Liver (tissue), 9 donors: ENCODE measurements around the gene CR1. TPM values are rescaled to one million over a fixed set of nuclear protein-coding genes. Genes with fewer than 3 reads are reported as not detected.

Experiments used
- DNase-seq: peaks from one replicate; pipeline ENCODE4 v3.0.0-alpha.2; 2017; ENCODE audit warnings: low spot score
- H3K27ac ChIP-seq, 2 donors: one replicate each; pipeline ENCODE4 v1.7.0; 2013; ENCODE audit warnings: inconsistent platforms in 2 of 2, low read length in 2 of 2, control low read depth in 1 of 2, low read depth in 1 of 2, mild to moderate bottlenecking in 1 of 2
- H3K27me3 ChIP-seq, 4 donors: one replicate each; pipeline versions ENCODE4 v1.6.1 to v1.7.0; 2013; ENCODE audit warnings: low read length in 3 of 4, inconsistent platforms in 1 of 4, mild to moderate bottlenecking in 1 of 4, moderate library complexity in 1 of 4; ENCODE audit not compliant: control insufficient read depth in 4 of 4, insufficient read depth in 4 of 4
- H3K36me3 ChIP-seq, 4 donors: one replicate each; pipeline versions ENCODE4 v1.6.1 to v1.7.0; 2013; ENCODE audit warnings: low read length in 3 of 4, mild to moderate bottlenecking in 3 of 4, low read depth in 1 of 4, moderate library complexity in 1 of 4; ENCODE audit not compliant: control insufficient read depth in 4 of 4, insufficient read depth in 3 of 4
- H3K4me1 ChIP-seq, 4 donors: one replicate each; pipeline versions ENCODE4 v1.6.1 to v1.7.0; 2013; ENCODE audit warnings: low read length in 3 of 4, mild to moderate bottlenecking in 3 of 4, moderate library complexity in 1 of 4; ENCODE audit not compliant: control insufficient read depth in 4 of 4, insufficient read depth in 4 of 4
- H3K4me3 ChIP-seq, 3 donors: one replicate each; pipeline versions ENCODE4 v1.6.1 to v1.7.0; 2013; ENCODE audit warnings: low read length in 3 of 3, control low read depth in 1 of 3, low read depth in 1 of 3, mild to moderate bottlenecking in 1 of 3
- H3K9ac ChIP-seq, 2 donors: one replicate each; pipeline ENCODE4 v1.7.0; 2013; ENCODE audit warnings: low read length in 2 of 2, mild to moderate bottlenecking in 2 of 2, moderate library complexity in 2 of 2, control low read depth in 1 of 2, low read depth in 1 of 2
- H3K9me3 ChIP-seq, 4 donors: one replicate each; pipeline versions ENCODE4 v1.6.1 to v1.7.0; 2013; ENCODE audit warnings: low read length in 3 of 4; ENCODE audit not compliant: control insufficient read depth in 4 of 4
- ATF3 ChIP-seq: IDR thresholded peaks from 2 replicates; pipeline ENCODE4 v1.6.1; 2016; ENCODE audit warnings: antibody characterized with exemption
- CTCF ChIP-seq: fragments of 150-350 bp; IDR thresholded peaks from 2 replicates; pipeline ENCODE4 v1.5.1; 2017; ENCODE audit warnings: improper control_type of control experiment, low read depth, low read length; ENCODE audit not compliant: missing input control
- EGR1 ChIP-seq, 2 donors: IDR thresholded peaks; 2 replicates each; pipeline ENCODE4 v1.6.1; 2016 to 2018; ENCODE audit warnings: antibody characterized with exemption in 2 of 2, low read depth in 2 of 2
- FOXA1 ChIP-seq: IDR thresholded peaks from 2 replicates; pipeline ENCODE4 v1.6.1; 2016; ENCODE audit warnings: antibody characterized with exemption
- FOXA2 ChIP-seq: IDR thresholded peaks from 2 replicates; pipeline ENCODE4 v1.6.1; 2016; ENCODE audit warnings: antibody characterized with exemption
- GABPA ChIP-seq, 2 donors: IDR thresholded peaks in 1 of 2; conservative IDR thresholded peaks in 1 of 2; 2 replicates each; pipeline ENCODE4 v1.6.1; 2016; ENCODE audit warnings: antibody characterized with exemption in 2 of 2, mild to moderate bottlenecking in 1 of 2, moderate library complexity in 1 of 2
- HNF4A ChIP-seq, 2 donors: conservative IDR thresholded peaks; 2 replicates each; pipeline ENCODE4 v1.6.1; 2016; ENCODE audit warnings: antibody characterized with exemption in 2 of 2, mild to moderate bottlenecking in 2 of 2
- HNF4G ChIP-seq: IDR thresholded peaks from 2 replicates; pipeline ENCODE4 v1.6.1; 2016; ENCODE audit warnings: antibody characterized with exemption
- JUND ChIP-seq, 2 donors: IDR thresholded peaks; 2 replicates each; pipeline ENCODE4 v1.6.1; 2016; ENCODE audit warnings: antibody characterized with exemption in 2 of 2
- MAX ChIP-seq: IDR thresholded peaks from 2 replicates; pipeline ENCODE4 v1.6.1; 2016; ENCODE audit warnings: antibody characterized with exemption
- NR2F2 ChIP-seq: IDR thresholded peaks from 2 replicates; pipeline ENCODE4 v1.6.1; 2016; ENCODE audit warnings: antibody characterized with exemption
- RAD21 ChIP-seq, 2 donors: IDR thresholded peaks; 2 replicates each; pipeline ENCODE4 v1.6.1; 2016; ENCODE audit warnings: antibody characterized with exemption in 2 of 2, mild to moderate bottlenecking in 2 of 2
- REST ChIP-seq: IDR thresholded peaks from 2 replicates; pipeline ENCODE4 v1.6.1; 2016; ENCODE audit warnings: antibody characterized with exemption, mild to moderate bottlenecking
- RXRA ChIP-seq, 2 donors: IDR thresholded peaks; 2 replicates each; pipeline ENCODE4 v1.6.1; 2017 to 2018; ENCODE audit warnings: antibody characterized with exemption in 2 of 2, mild to moderate bottlenecking in 1 of 2
- TAF1 ChIP-seq: conservative IDR thresholded peaks from 2 replicates; pipeline ENCODE4 v1.6.1; 2016; ENCODE audit warnings: antibody characterized with exemption, mild to moderate bottlenecking
- YY1 ChIP-seq: IDR thresholded peaks from 2 replicates; pipeline ENCODE4 v1.6.1; 2016; ENCODE audit warnings: antibody characterized with exemption, mild to moderate bottlenecking
- ZBTB33 ChIP-seq: IDR thresholded peaks from 2 replicates; pipeline ENCODE4 v1.6.1; 2016; ENCODE audit warnings: antibody characterized with exemption
- WGBS: extraction: QIAGEN DNeasy Blood & Tissue Kit; methylation state at CpG from one replicate; pipeline ENCODE4 v1.1.7; 2013; 5-methylcytosine and 5-hydroxymethylcytosine counted together
- polyA plus RNA-seq, 2 donors: library from polyadenylated mRNA; stranded (reverse) in 1 of 2; unstranded in 1 of 2; fragments of 200-250 nt in 1 of 2; fragments of >200 nt in 1 of 2; fragmentation: Nextera tagmentation in 1 of 2; extraction: Ambion mirVana in 1 of 2; gene quantifications; one replicate each; pipeline versions ENCODE4 v1.2.1 to v1.2.3, GENCODE V29; 2013 to 2015
- total RNA-seq, 2 donors: library from RNA; depleted of rRNA; stranded (reverse); fragments of >200 nt; gene quantifications; one replicate each; pipeline ENCODE4 v1.2.3, GENCODE V29; 2014
- donor health status: healthy.
- donor health status: healthy.
- donor health status: healthy.
- donor health status: healthy.
- donor health status: healthy.

CR1 gene
- total and polyA plus RNA-seq, 4 donors = 0.78 to 16.7 (median 7.4) TPM

- no peak overlapping the region for H3K4me3 ChIP-seq
- H3K36me3 ChIP-seq = no peaks in the 10 kb centered on the region
- no peak overlapping the region for H3K9ac ChIP-seq
- H3K27ac ChIP-seq = no peak overlapping the region
- WGBS = 28% methylated on average over 5 of the region's 5 CpGs
- DNase-seq = no peak
- TF ChIP-seq FOXA1 = no peak
- TF ChIP-seq CTCF = peak; percentile 29
- TF ChIP-seq RAD21 (IDR thresholded peaks at IDR 0.05) = peak; percentile 65 to 81
- H3K9me3 ChIP-seq = no peaks in the 10 kb centered on the region
- H3K4me1 ChIP-seq = peaks cover 0 to 4% (median 0%) of the 10 kb centered on the region in 4 donors
- H3K27me3 ChIP-seq = peaks cover 0 to 9% (median 2%) of the 10 kb centered on the region in 4 donors
These were observed 176.7 kb downstream of the CR1 start for GRCh38 chr1:207672522-207673130.

- Histone ChIP-seq H3K4me1 (peaks cover 0 to 4% (median 0%) of the 10 kb centered on the region in 4 donors), H3K27me3 (peaks cover 0 to 9% (median 2%) of the 10 kb centered on the region in 4 donors), H3K9ac (no peak overlapping the region), H3K36me3 (no peaks in the 10 kb centered on the region), H3K4me3 (no peak overlapping the region), H3K27ac (no peak overlapping the region), H3K9me3 (no peaks in the 10 kb centered on the region)
- 77% methylated on average over 6 of the region's 6 CpGs for WGBS
- DNase-seq = no peak
- TF ChIP-seq NR2F2 = no peak
- no peak for TF ChIP-seq RXRA (IDR thresholded peaks at IDR 0.05)
- TF ChIP-seq HNF4A (conservative IDR thresholded peaks at IDR 0.05) = no peak
- no peak for TF ChIP-seq ZBTB33
- TF ChIP-seq RAD21 (IDR thresholded peaks at IDR 0.05) = no peak
- no peak for TF ChIP-seq HNF4G
- no peak for TF ChIP-seq CTCF
- no peak for TF ChIP-seq ATF3
- TF ChIP-seq GABPA (IDR thresholded peaks at IDR 0.05 in 1 of 2, conservative IDR thresholded peaks at IDR 0.05 in 1 of 2) = no peak
- no peak for TF ChIP-seq EGR1 (IDR thresholded peaks at IDR 0.05; ENCODE audit: low read depth in 2 of 2)
- TF ChIP-seq FOXA2 = no peak
- TF ChIP-seq REST = no peak
- no peak for TF ChIP-seq FOXA1
- TF ChIP-seq TAF1 = no peak
- TF ChIP-seq YY1 = no peak
- no peak for TF ChIP-seq MAX
- TF ChIP-seq JUND (IDR thresholded peaks at IDR 0.05) = no peak
These were observed 177.4 kb downstream of the CR1 start for GRCh38 chr1:207673399-207673798.
